Measurements from ENCODE around the gene DYNLT2B.

- TF ChIP-seq, protein P1, sequence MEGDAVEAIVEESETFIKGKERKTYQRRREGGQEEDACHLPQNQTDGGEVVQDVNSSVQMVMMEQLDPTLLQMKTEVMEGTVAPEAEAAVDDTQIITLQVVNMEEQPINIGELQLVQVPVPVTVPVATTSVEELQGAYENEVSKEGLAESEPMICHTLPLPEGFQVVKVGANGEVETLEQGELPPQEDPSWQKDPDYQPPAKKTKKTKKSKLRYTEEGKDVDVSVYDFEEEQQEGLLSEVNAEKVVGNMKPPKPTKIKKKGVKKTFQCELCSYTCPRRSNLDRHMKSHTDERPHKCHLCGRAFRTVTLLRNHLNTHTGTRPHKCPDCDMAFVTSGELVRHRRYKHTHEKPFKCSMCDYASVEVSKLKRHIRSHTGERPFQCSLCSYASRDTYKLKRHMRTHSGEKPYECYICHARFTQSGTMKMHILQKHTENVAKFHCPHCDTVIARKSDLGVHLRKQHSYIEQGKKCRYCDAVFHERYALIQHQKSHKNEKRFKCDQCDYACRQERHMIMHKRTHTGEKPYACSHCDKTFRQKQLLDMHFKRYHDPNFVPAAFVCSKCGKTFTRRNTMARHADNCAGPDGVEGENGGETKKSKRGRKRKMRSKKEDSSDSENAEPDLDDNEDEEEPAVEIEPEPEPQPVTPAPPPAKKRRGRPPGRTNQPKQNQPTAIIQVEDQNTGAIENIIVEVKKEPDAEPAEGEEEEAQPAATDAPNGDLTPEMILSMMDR (IDR thresholded peaks at IDR 0.05): no peak
- no peak for TF ChIP-seq POLR2A (IDR thresholded peaks at IDR 0.05)
Observed at GRCh38 chr3:196365736-196366135, 47.7 kb upstream of the DYNLT2B start.
